Ovary (tissue), 3 donors: Measurements from ENCODE around the gene PASK.

Experiments
- CTCF ChIP-seq, 3 donors: fragments of 450-650 bp in 2 of 3; fragments of 200-600 bp in 1 of 3; IDR thresholded peaks; one replicate each; pipeline versions ENCODE4 v1.5.1 to v1.8.0; 2016 to 2022; ENCODE audit warnings: antibody characterized with exemption in 3 of 3, mild to moderate bottlenecking in 1 of 3
- POLR2A ChIP-seq: fragments of 450-650 bp; IDR thresholded peaks from one replicate; pipeline ENCODE4 v1.6.1; 2017; ENCODE audit warnings: antibody characterized with exemption, mild to moderate bottlenecking, moderate library complexity
- donor health status: DM: no; HTN: no; CAD: no.

GRCh38 chr2:241168366-241168765 lies 19.1 kb upstream of the PASK start:
- TF ChIP-seq CTCF (IDR thresholded peaks at IDR 0.05), result no peak
- TF ChIP-seq POLR2A, result no peak
